RWPE2 (cell line): ENCODE data around the gene C20orf204.
"Not testable (repeated sequence)": the region's sequence is repeated elsewhere in the genome, so short reads cannot be mapped to it uniquely, and the experiment has no call there.

Source experiments
- ATAC-seq: fragments of 200-7000 bp; cut with Tn5 transposase; 3 replicates; pipeline ENCODE4 v1.9.1; 2021; ENCODE audit warnings: low read depth
- DNase-seq: peaks from one replicate; pipeline ENCODE4 v3.0.0-alpha.2; 2020; ENCODE audit warnings: low spot score
- H3K27ac ChIP-seq: fragments of 450-650 bp; 2 replicates; pipeline ENCODE4 v1.5.1; 2017; ENCODE audit warnings: mild to moderate bottlenecking; ENCODE audit not compliant: poor library complexity, severe bottlenecking
- H3K27me3 ChIP-seq: fragments of 250-450 bp; sonication (Bioruptor Pico); 2 replicates; pipeline ENCODE4 v1.5.1; 2021; ENCODE audit warnings: mild to moderate bottlenecking, moderate library complexity; ENCODE audit not compliant: insufficient read depth, poor library complexity, severe bottlenecking
- H3K36me3 ChIP-seq: fragments of 250-450 bp; sonication (Bioruptor Pico); 2 replicates; pipeline ENCODE4 v1.5.1; 2020; ENCODE audit warnings: low read depth, mild to moderate bottlenecking, moderate library complexity
- H3K4me1 ChIP-seq: fragments of 250-450 bp; sonication (Bioruptor Pico); 2 replicates; pipeline ENCODE4 v1.5.1; 2021; ENCODE audit warnings: mild to moderate bottlenecking, moderate library complexity; ENCODE audit not compliant: insufficient read depth, poor library complexity, severe bottlenecking
- H3K4me3 ChIP-seq: fragments of 250-450 bp; sonication (Bioruptor Pico); 2 replicates; pipeline ENCODE4 v1.5.1; 2021; ENCODE audit warnings: mild to moderate bottlenecking, moderate library complexity; ENCODE audit not compliant: severe bottlenecking
- H3K9me3 ChIP-seq: fragments of 250-450 bp; sonication (Bioruptor Pico); 2 replicates; pipeline ENCODE4 v1.5.1; 2021; ENCODE audit warnings: mild to moderate bottlenecking, moderate library complexity; ENCODE audit not compliant: severe bottlenecking
- TF ChIP-seq, protein P1 (sequence below): fragments of 450-650 bp; IDR thresholded peaks from one replicate; pipeline ENCODE4 v1.5.1; 2017; ENCODE audit warnings: mild to moderate bottlenecking, moderate library complexity; ENCODE audit not compliant: poor library complexity, severe bottlenecking

C20orf204 gene

DNA sequence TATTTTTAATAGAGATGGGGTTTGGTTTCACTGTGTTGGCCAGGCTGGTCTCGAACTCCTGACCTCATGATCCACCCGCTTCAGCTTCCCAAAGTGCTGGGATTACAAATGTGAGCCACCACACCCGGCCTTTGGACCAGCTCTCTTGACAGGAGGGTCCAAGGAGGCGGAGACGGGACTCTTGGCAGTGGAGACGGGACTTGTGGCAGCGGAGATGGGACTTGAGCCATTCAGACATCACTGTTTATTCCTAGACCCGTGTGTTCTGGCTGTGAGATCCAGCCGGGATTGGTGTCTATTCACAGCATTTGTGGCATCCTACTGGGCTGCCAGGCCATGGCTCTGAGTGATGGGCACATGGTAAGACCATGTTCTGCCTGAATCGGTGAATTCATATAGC is 29.5 kb upstream of the C20orf204 start:
- Histone ChIP-seq H3K27ac (no peak overlapping the region), H3K9me3 (peaks cover 4% of the 10 kb centered on the region), H3K36me3 (peaks cover 90% of the 10 kb centered on the region), H3K4me1 (no peaks in the 10 kb centered on the region), H3K4me3 (no peak overlapping the region), H3K27me3 (no peaks in the 10 kb centered on the region)
- no peak for DNase-seq
- TF ChIP-seq, protein P1, sequence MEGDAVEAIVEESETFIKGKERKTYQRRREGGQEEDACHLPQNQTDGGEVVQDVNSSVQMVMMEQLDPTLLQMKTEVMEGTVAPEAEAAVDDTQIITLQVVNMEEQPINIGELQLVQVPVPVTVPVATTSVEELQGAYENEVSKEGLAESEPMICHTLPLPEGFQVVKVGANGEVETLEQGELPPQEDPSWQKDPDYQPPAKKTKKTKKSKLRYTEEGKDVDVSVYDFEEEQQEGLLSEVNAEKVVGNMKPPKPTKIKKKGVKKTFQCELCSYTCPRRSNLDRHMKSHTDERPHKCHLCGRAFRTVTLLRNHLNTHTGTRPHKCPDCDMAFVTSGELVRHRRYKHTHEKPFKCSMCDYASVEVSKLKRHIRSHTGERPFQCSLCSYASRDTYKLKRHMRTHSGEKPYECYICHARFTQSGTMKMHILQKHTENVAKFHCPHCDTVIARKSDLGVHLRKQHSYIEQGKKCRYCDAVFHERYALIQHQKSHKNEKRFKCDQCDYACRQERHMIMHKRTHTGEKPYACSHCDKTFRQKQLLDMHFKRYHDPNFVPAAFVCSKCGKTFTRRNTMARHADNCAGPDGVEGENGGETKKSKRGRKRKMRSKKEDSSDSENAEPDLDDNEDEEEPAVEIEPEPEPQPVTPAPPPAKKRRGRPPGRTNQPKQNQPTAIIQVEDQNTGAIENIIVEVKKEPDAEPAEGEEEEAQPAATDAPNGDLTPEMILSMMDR: no peak
- ATAC-seq: no peak

DNA sequence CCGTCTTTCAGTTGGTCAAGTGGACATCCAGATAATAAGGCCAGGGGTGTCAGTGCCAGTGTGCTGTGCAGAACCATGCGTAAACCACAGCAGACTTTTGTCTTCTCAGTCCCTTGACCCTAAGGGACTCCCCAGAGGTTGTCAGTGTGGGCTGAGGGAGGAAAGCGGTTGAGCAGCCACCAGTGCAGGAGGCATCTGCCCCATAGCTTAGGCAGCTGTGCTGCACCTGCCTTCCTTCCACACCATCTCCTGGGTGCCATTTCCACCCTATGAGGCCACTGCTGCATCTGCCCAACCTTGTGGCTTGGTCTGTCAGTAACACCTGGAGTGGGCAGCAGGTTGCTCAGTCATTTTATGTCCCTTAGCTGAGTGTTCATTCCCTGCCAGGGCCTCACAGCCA is 29.1 kb upstream of the C20orf204 start:
- no peaks in the 10 kb centered on the region for H3K4me1 ChIP-seq
- no peaks in the 10 kb centered on the region for H3K27me3 ChIP-seq
- H3K27ac ChIP-seq: no peak overlapping the region
- ATAC-seq: no peak; the same call in 2 of the 3 replicates
- TF ChIP-seq, protein P1: no peak
- peaks cover 4% of the 10 kb centered on the region for H3K9me3 ChIP-seq
- DNase-seq: no peak
- peaks cover 88% of the 10 kb centered on the region for H3K36me3 ChIP-seq
- no peak overlapping the region for H3K4me3 ChIP-seq

DNA sequence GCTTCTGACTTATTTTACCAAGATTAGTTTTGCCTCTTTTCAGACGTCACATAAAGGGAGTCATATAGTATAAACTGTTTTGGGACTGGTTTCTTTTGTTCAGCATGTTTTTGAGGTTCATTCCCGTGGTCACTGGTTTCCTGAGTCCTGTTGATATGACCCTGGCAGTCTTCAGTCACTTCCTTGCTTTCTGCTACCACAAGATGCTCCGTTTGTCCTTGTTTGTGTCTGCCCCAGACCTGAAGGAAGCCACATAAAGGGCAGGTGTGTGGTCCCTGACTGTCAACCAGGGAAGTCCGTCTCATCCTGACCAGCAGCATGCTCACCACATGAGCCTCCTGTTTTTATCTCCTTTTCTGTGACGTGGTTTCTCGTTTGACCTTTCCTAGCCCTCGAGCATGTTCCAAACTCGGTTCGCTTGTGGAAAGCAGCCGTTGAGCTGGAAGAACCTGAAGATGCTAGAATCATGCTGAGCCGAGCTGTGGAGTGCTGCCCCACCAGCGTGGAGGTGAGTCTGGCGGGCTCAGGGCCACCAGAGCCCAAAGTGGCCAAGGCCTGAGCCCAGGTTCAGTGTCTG is 26.1 kb upstream of the C20orf204 start:
- no peak overlapping the region for H3K4me3 ChIP-seq
- no peak overlapping the region for H3K27ac ChIP-seq
- TF ChIP-seq, protein P1: no peak
- peaks cover 4% of the 10 kb centered on the region for H3K9me3 ChIP-seq
- H3K4me1 ChIP-seq: no peaks in the 10 kb centered on the region
- ATAC-seq (no peak), DNase-seq (no peak)
- H3K27me3 ChIP-seq: no peaks in the 10 kb centered on the region
- peaks cover 80% of the 10 kb centered on the region for H3K36me3 ChIP-seq

GRCh38 chr20:64010711-64011237 is 25.2 kb upstream of the C20orf204 start:
- Histone ChIP-seq H3K36me3 (peaks cover 80% of the 10 kb centered on the region), H3K9me3 (peaks cover 4% of the 10 kb centered on the region), H3K4me3 (no peak overlapping the region), H3K4me1 (no peaks in the 10 kb centered on the region), H3K27me3 (no peaks in the 10 kb centered on the region), H3K27ac (no peak overlapping the region)
- ATAC-seq (0 out of 3 replicates have a peak, but pooled peaks have one; percentile 26), DNase-seq (no peak)
- TF ChIP-seq, protein P1: no peak

DNA sequence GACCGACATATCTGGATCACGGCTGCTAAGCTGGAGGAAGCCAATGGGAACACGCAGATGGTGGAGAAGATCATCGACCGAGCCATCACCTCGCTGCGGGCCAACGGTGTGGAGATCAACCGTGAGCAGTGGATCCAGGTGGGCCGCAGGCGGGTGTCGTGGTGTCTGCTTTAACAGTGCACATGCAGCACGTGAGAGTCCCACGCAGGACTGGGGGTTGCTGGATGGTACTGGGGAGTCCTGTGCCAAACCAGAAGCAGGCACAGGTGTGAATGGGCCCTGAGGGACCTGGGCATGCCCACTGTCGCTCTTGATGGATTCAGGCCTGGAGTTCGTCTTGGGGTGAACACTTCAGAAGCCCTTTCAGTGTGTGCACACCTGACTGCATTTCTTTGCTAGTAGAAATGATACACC is 24.6 kb upstream of the C20orf204 start:
- ATAC-seq: no peak
- H3K27ac ChIP-seq: no peak overlapping the region
- no peaks in the 10 kb centered on the region for H3K4me1 ChIP-seq
- DNase-seq: no peak
- peaks cover 4% of the 10 kb centered on the region for H3K9me3 ChIP-seq
- H3K36me3 ChIP-seq: peaks cover 82% of the 10 kb centered on the region
- TF ChIP-seq, protein P1: no peak
- H3K27me3 ChIP-seq: no peaks in the 10 kb centered on the region
- no peak overlapping the region for H3K4me3 ChIP-seq

DNA sequence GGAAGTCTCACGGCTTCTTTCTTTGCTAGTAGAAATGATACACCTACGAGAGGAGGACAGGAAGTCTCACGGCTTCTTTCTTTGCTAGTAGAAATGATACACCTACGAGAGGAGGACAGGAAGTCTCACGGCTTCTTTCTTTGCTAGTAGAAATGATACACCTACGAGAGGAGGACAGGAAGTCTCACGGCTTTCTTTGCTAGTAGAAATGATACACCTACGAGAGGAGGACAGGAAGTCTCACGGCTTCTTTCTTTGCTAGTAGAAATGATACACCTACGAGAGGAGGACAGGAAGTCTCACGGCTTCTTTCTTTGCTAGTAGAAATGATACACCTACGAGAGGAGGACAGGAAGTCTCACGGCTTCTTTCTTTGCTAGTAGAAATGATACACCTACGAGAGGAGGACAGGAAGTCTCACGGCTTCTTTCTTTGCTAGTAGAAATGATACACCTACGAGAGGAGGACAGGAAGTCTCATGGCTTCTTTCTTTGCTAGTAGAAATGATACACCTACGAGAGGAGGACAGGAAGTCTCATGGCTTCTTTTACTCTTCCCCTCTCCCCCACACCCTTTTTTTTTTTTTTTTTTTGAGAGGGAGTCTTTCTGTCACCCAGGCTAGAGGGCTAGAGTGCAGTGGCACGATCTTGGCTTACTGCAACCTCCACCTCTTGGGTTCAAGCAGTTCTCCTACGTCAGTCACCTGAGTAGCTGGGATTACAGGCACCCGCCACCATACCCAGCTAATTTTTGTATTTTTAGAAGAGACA is 23.4 kb upstream of the C20orf204 start:
- not testable (repeated sequence) for H3K9me3 ChIP-seq, ATAC-seq, H3K4me3 ChIP-seq, H3K27me3 ChIP-seq, H3K4me1 ChIP-seq, DNase-seq, H3K27ac ChIP-seq
- peaks cover 83% of the 10 kb centered on the region for H3K36me3 ChIP-seq
